ENCODE measurements around the gene OSBPL9. TPM values are rescaled to one million over a fixed set of nuclear protein-coding genes. Genes with fewer than 3 reads are reported as not detected.

OSBPL9 gene
- total and polyA plus RNA-seq, 9 of the 15 experiments (the other 6 are each of a cell fraction or from before 2014, with no cell fraction given) = 43.9 to 217 (median 170) TPM

GRCh38 chr1:51671527-51672325 lies 54.8 kb downstream of the OSBPL9 start (continued):
- TF ChIP-seq, protein P1, sequence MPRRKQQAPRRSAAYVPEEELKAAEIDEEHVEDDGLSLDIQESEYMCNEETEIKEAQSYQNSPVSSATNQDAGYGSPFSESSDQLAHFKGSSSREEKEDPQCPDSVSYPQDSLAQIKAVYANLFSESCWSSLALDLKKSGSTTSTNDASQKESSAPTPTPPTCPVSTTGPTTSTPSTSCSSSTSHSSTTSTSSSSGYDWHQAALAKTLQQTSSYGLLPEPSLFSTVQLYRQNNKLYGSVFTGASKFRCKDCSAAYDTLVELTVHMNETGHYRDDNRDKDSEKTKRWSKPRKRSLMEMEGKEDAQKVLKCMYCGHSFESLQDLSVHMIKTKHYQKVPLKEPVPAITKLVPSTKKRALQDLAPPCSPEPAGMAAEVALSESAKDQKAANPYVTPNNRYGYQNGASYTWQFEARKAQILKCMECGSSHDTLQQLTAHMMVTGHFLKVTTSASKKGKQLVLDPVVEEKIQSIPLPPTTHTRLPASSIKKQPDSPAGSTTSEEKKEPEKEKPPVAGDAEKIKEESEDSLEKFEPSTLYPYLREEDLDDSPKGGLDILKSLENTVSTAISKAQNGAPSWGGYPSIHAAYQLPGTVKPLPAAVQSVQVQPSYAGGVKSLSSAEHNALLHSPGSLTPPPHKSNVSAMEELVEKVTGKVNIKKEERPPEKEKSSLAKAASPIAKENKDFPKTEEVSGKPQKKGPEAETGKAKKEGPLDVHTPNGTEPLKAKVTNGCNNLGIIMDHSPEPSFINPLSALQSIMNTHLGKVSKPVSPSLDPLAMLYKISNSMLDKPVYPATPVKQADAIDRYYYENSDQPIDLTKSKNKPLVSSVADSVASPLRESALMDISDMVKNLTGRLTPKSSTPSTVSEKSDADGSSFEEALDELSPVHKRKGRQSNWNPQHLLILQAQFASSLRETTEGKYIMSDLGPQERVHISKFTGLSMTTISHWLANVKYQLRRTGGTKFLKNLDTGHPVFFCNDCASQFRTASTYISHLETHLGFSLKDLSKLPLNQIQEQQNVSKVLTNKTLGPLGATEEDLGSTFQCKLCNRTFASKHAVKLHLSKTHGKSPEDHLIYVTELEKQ (CRISPR knock-in tag; IDR thresholded peaks at IDR 0.05) = no peak
- TF ChIP-seq, protein P2, sequence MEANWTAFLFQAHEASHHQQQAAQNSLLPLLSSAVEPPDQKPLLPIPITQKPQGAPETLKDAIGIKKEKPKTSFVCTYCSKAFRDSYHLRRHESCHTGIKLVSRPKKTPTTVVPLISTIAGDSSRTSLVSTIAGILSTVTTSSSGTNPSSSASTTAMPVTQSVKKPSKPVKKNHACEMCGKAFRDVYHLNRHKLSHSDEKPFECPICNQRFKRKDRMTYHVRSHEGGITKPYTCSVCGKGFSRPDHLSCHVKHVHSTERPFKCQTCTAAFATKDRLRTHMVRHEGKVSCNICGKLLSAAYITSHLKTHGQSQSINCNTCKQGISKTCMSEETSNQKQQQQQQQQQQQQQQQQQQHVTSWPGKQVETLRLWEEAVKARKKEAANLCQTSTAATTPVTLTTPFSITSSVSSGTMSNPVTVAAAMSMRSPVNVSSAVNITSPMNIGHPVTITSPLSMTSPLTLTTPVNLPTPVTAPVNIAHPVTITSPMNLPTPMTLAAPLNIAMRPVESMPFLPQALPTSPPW (CRISPR knock-in tag; IDR thresholded peaks at IDR 0.05) = 0 out of 2 replicates have a peak, but pooled peaks have one; percentile 1
- TF ChIP-seq ZFP36 (IDR thresholded peaks at IDR 0.05; ENCODE audit: low read depth, low read length, partially characterized antibody) = peak; percentile 72
- TF ChIP-seq NR2C2 (CRISPR knock-in tag; IDR thresholded peaks at IDR 0.05) = no peak
- peak; percentile 67; the same call in 1 of the 2 replicates for TF ChIP-seq NR2C2 (tag; IDR thresholded peaks at IDR 0.05)
- no peak for TF ChIP-seq HINFP (tag; conservative IDR thresholded peaks at IDR 0.05; ENCODE audit: low read depth)
- no peak for TF ChIP-seq PHF8 (IDR thresholded peaks at IDR 0.05; ENCODE audit: borderline replicate concordance, low read length)
- TF ChIP-seq KLF10 (CRISPR knock-in tag; IDR thresholded peaks at IDR 0.05) = no peak
- TF ChIP-seq DIDO1 (tag; IDR thresholded peaks at IDR 0.05; ENCODE audit: low read depth) = no peak
- TF ChIP-seq ELF1 (tag; IDR thresholded peaks at IDR 0.05) = peak; percentile 48; the same call in 1 of the 2 replicates
- TF ChIP-seq HNRNPUL1 (IDR thresholded peaks at IDR 0.05; ENCODE audit: low read length) = no peak
- no peak for TF ChIP-seq ZNF354B (CRISPR knock-in tag; IDR thresholded peaks at IDR 0.05)
